ENCODE results near the gene NARF. TPM values are rescaled to one million over a fixed set of nuclear protein-coding genes. Genes with fewer than 3 reads are reported as not detected.
"Not testable (repeated sequence)": the region's sequence is repeated elsewhere in the genome, so short reads cannot be mapped to it uniquely, and the experiment has no call there.

Gene NARF
- polyA plus RNA-seq, 1 donor (not counting 4 experiments of a cell fraction or from before 2014, with no cell fraction given): 36.8 TPM

DNA sequence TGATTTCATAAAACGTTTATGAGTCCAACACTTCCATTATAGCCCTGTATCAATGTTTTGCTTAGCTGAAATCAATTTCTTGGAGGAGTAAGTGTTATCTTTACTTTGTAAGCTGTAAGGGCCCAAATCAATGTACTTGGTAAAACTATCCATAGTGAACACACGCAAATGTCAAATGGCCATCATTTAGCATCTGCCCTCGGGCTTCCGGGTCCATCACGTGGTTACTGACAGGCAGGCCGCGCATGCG is 687 bp upstream of the NARF start:
- peak overlapping the region; percentile 68 to 81 (median 70) for H3K4me3 ChIP-seq (ENCODE audit: control insufficient read depth in 2 of 3, extremely low read depth in 1 of 3, insufficient read depth in 2 of 3, low read depth in 1 of 3, low read length in 3 of 3)
- H3K9me3 ChIP-seq (ENCODE audit: control insufficient read depth, low read depth, low read length): no peaks in the 10 kb centered on the region
- no peaks in the 10 kb centered on the region for H3K9me1 ChIP-seq (ENCODE audit: control insufficient read depth, extremely low read depth, insufficient read depth, low read length)
- dilution Hi-C loops (cut with MboI; ENCODE audit: extremely low pct_ligation_motif_present, low sequenced_read_pairs): no loop called here
- TF ChIP-seq EZH2 (IDR thresholded peaks at IDR 0.05; ENCODE audit: low read length): no peak
- TF ChIP-seq, protein P1, sequence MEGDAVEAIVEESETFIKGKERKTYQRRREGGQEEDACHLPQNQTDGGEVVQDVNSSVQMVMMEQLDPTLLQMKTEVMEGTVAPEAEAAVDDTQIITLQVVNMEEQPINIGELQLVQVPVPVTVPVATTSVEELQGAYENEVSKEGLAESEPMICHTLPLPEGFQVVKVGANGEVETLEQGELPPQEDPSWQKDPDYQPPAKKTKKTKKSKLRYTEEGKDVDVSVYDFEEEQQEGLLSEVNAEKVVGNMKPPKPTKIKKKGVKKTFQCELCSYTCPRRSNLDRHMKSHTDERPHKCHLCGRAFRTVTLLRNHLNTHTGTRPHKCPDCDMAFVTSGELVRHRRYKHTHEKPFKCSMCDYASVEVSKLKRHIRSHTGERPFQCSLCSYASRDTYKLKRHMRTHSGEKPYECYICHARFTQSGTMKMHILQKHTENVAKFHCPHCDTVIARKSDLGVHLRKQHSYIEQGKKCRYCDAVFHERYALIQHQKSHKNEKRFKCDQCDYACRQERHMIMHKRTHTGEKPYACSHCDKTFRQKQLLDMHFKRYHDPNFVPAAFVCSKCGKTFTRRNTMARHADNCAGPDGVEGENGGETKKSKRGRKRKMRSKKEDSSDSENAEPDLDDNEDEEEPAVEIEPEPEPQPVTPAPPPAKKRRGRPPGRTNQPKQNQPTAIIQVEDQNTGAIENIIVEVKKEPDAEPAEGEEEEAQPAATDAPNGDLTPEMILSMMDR (optimal IDR thresholded peaks at IDR 0.05 in 1 of 3, IDR thresholded peaks at IDR 0.05 in 1 of 3, conservative IDR thresholded peaks at IDR 0.05 in 1 of 3; ENCODE audit: extremely low read depth in 1 of 3, insufficient read depth in 2 of 3, low read length in 3 of 3): no peak
- H3K36me3 ChIP-seq (ENCODE audit: control insufficient read depth in 2 of 2, extremely low read depth in 1 of 2, insufficient read depth in 2 of 2, low read length in 2 of 2): peaks cover 3% of the 10 kb centered on the region in 2 experiments
- no peaks in the 10 kb centered on the region for H4K20me1 ChIP-seq (ENCODE audit: control insufficient read depth, extremely low read depth, insufficient read depth, low read length)
- peak overlapping the region; percentile 90 for H3K27ac ChIP-seq (ENCODE audit: control insufficient read depth, insufficient read depth, low read length)
- no peaks in the 10 kb centered on the region for H3K27me3 ChIP-seq (ENCODE audit: control insufficient read depth, extremely low read depth, insufficient read depth, low read length)
- peak overlapping the region; percentile 68 for H3K4me2 ChIP-seq (ENCODE audit: control insufficient read depth, extremely low read depth, insufficient read depth, low read depth, low read length)
- H2AFZ ChIP-seq (ENCODE audit: control insufficient read depth, low read length): no peak overlapping the region
- FAIRE-seq (peak; percentile 48), DNase-seq (ENCODE audit: low read depth, low spot score) (no peak)
- peak overlapping the region; percentile 91 for H3K9ac ChIP-seq (ENCODE audit: control insufficient read depth, extremely low read depth, insufficient read depth, low read length)
- peaks cover 6% of the 10 kb centered on the region for H3K79me2 ChIP-seq (ENCODE audit: control insufficient read depth, insufficient read depth, low read length)
- peaks cover 15% of the 10 kb centered on the region for H3K4me1 ChIP-seq (ENCODE audit: control insufficient read depth, extremely low read depth, insufficient read depth, low read length)

DNA sequence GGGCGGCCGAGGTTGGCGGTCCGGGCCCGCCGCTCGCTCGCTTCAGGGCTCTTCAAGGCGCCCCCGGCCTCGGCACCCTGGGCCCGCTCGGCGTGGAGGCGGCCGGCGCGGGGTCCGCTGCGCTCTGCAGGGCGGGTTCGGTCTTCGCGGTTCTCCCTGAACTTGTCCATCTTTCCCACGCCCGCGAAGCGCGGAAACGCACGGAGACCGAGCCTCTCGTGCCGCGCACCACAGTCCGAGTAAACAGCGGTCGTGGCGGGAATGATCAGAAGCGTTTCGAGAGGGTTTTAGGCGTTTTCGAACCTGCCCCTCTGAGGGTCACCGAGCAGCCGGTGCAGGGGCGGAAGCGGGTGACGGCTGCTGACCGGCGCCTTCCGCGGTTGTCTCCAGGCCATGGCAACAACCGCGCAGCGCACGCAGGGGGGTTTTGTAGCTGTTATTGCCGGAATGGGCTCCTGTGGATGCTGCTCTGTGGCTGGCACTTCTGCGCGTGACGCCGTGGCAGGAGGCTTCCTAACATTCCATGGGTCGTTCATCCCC is 414 bp downstream of the NARF start:
- Histone ChIP-seq H4K20me1 (ENCODE audit: control insufficient read depth, extremely low read depth, insufficient read depth, low read length) (no peaks in the 10 kb centered on the region), H3K79me2 (ENCODE audit: control insufficient read depth, insufficient read depth, low read length) (peaks cover 6% of the 10 kb centered on the region), H3K27ac (ENCODE audit: control insufficient read depth, insufficient read depth, low read length) (peak overlapping the region; percentile 20), H3K27me3 (ENCODE audit: control insufficient read depth, extremely low read depth, insufficient read depth, low read length) (no peaks in the 10 kb centered on the region), H3K4me1 (ENCODE audit: control insufficient read depth, extremely low read depth, insufficient read depth, low read length) (peaks cover 15% of the 10 kb centered on the region), H3K9ac (ENCODE audit: control insufficient read depth, extremely low read depth, insufficient read depth, low read length) (peak overlapping the region; percentile 91), H3K36me3 (ENCODE audit: control insufficient read depth in 2 of 2, extremely low read depth in 1 of 2, insufficient read depth in 2 of 2, low read length in 2 of 2) (peaks cover 3% of the 10 kb centered on the region in 2 experiments), H3K9me1 (ENCODE audit: control insufficient read depth, extremely low read depth, insufficient read depth, low read length) (no peaks in the 10 kb centered on the region), H3K4me2 (ENCODE audit: control insufficient read depth, extremely low read depth, insufficient read depth, low read depth, low read length) (peak overlapping the region; percentile 94), H2AFZ (ENCODE audit: control insufficient read depth, low read length) (peak overlapping the region; percentile 73), H3K4me3 (ENCODE audit: control insufficient read depth in 2 of 3, extremely low read depth in 1 of 3, insufficient read depth in 2 of 3, low read depth in 1 of 3, low read length in 3 of 3) (peak overlapping the region; percentile 68 to 81 (median 70)), H3K9me3 (ENCODE audit: control insufficient read depth, low read depth, low read length) (no peaks in the 10 kb centered on the region)
- TF ChIP-seq, protein P1 (optimal IDR thresholded peaks at IDR 0.05 in 1 of 3, IDR thresholded peaks at IDR 0.05 in 1 of 3, conservative IDR thresholded peaks at IDR 0.05 in 1 of 3; ENCODE audit: extremely low read depth in 1 of 3, insufficient read depth in 2 of 3, low read length in 3 of 3): no peak
- TF ChIP-seq EZH2 (IDR thresholded peaks at IDR 0.05; ENCODE audit: low read length): no peak
- FAIRE-seq (no peak), DNase-seq (ENCODE audit: low read depth, low spot score) (no peak)
- dilution Hi-C loops (cut with MboI; ENCODE audit: extremely low pct_ligation_motif_present, low sequenced_read_pairs): no loop called here

DNA sequence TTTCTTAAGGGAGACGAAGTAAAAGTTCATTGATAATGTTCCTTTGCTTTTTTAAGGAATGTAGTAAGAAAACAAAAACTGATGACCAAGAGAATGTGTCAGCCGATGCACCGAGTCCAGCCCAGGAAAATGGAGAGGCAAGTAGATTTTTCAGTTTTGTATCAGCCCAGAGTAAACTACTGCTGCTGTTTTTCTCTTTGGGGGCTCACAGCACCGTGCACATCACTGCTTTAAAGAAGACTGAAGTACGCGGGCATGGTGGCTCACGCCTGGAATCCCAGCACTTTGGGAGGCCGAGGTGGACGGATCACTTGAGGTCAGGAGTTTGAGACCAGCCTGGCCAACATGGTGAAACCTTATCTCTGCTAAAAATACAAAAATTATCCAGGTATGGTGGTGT is 1.4 kb downstream of the NARF start:
- H3K36me3 ChIP-seq (ENCODE audit: control insufficient read depth in 2 of 2, extremely low read depth in 1 of 2, insufficient read depth in 2 of 2, low read length in 2 of 2); H3K9ac ChIP-seq (ENCODE audit: control insufficient read depth, extremely low read depth, insufficient read depth, low read length); H3K4me3 ChIP-seq (ENCODE audit: control insufficient read depth in 2 of 3, extremely low read depth in 1 of 3, insufficient read depth in 2 of 3, low read depth in 1 of 3, low read length in 3 of 3); DNase-seq (ENCODE audit: low read depth, low spot score); H2AFZ ChIP-seq (ENCODE audit: control insufficient read depth, low read length); dilution Hi-C loops (cut with MboI; ENCODE audit: extremely low pct_ligation_motif_present, low sequenced_read_pairs); FAIRE-seq; H3K27ac ChIP-seq (ENCODE audit: control insufficient read depth, insufficient read depth, low read length); H4K20me1 ChIP-seq (ENCODE audit: control insufficient read depth, extremely low read depth, insufficient read depth, low read length); H3K27me3 ChIP-seq (ENCODE audit: control insufficient read depth, extremely low read depth, insufficient read depth, low read length); H3K79me2 ChIP-seq (ENCODE audit: control insufficient read depth, insufficient read depth, low read length); H3K9me1 ChIP-seq (ENCODE audit: control insufficient read depth, extremely low read depth, insufficient read depth, low read length); H3K4me2 ChIP-seq (ENCODE audit: control insufficient read depth, extremely low read depth, insufficient read depth, low read depth, low read length); H3K9me3 ChIP-seq (ENCODE audit: control insufficient read depth, low read depth, low read length): not testable (repeated sequence)
- H3K4me1 ChIP-seq (ENCODE audit: control insufficient read depth, extremely low read depth, insufficient read depth, low read length): peaks cover 15% of the 10 kb centered on the region

All from keratinocyte (primary cell).